HL-60 (cell line): Measurements from ENCODE around the gene CRYGS.

Experiments used
- DNase-seq, 2 experiments: peaks; one replicate each; pipeline ENCODE4 v3.0.0-alpha.2; 2010 to 2020; ENCODE audit warnings: low read depth in 1 of 2, low spot score in 1 of 2
- H3K27ac ChIP-seq: fragments of 250-450 bp; sonication (Bioruptor Pico); replicated peaks from 2 replicates; pipeline ENCODE4 v1.5.1; 2020; ENCODE audit warnings: mild to moderate bottlenecking, moderate library complexity
- H3K27me3 ChIP-seq: fragments of 250-450 bp; sonication (Bioruptor Pico); 2 replicates; pipeline ENCODE4 v1.5.1; 2021; ENCODE audit warnings: mild to moderate bottlenecking, moderate library complexity; ENCODE audit not compliant: insufficient read depth, poor library complexity, severe bottlenecking
- H3K4me3 ChIP-seq: replicated peaks from 2 replicates; pipeline ENCODE4 v1.5.1; 2011; ENCODE audit warnings: mild to moderate bottlenecking, control low read depth, low read length; ENCODE audit not compliant: insufficient read depth
- GABPA ChIP-seq: IDR thresholded peaks from 2 replicates; pipeline ENCODE4 v1.6.1; 2012; ENCODE audit warnings: low read depth
- POLR2AphosphoS5 ChIP-seq: IDR thresholded peaks from 2 replicates; pipeline ENCODE4 v1.6.1; 2012; ENCODE audit warnings: low read depth
- SPI1 ChIP-seq: IDR thresholded peaks from 2 replicates; pipeline ENCODE4 v1.6.1; 2012; ENCODE audit warnings: low read depth, mild to moderate bottlenecking, borderline replicate concordance
- TF ChIP-seq, protein P1 (sequence below): IDR thresholded peaks from one replicate; pipeline ENCODE4 v1.5.1; 2011; ENCODE audit warnings: low read length, control low read depth, inconsistent platforms; ENCODE audit not compliant: insufficient read depth
- TF ChIP-seq, protein P2 (sequence below): IDR thresholded peaks from 2 replicates; pipeline ENCODE4 v1.6.1; 2012; ENCODE audit warnings: low read depth; ENCODE audit not compliant: insufficient replicate concordance

Gene CRYGS

DNA sequence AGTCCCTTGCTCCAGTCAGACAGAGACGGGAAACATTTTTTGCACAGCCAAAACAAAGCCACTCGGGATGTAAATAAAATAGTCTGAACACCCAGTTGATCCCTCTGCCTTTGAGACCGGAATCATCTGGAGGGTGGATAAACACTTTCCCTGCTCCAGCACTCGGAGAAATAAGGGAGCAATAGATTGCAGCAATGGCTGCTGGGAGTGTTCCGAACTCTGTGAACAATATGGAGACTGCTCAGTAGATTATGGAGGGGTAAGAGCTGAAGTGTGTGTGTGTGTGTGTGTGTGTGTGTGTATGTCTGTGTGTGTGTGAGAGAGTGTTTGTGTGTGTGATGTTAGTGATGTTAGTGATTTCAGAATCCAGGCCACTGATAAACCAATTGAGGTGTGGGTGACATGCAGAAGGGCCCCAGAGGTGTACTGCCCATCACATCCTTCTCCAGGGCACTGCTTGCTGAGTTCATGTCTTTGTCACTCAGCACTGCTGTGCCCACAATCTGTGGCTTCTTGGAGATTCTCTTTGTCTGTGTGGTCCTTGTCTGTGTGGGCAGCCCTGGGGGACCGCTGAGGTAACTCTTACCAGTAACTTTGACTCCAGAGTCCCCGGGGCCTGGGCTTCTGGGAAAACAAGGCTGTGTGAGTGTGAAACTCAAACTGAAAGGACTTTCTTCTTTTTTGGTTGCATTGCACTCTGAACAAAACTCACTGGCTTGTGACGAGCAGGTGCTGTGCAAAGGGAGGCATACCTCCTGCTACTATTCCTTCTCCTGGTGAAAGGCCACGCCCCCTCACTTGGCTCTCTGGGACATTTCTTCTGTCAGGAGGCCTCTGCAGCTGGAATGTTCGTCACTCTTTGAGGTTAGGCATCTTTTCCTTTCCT, 23.0 kb downstream of the CRYGS start:
- no peak for DNase-seq
- Histone ChIP-seq H3K27ac (no peak overlapping the region), H3K4me3 (no peak overlapping the region), H3K27me3 (no peaks in the 10 kb centered on the region)
- TF ChIP-seq, protein P1, sequence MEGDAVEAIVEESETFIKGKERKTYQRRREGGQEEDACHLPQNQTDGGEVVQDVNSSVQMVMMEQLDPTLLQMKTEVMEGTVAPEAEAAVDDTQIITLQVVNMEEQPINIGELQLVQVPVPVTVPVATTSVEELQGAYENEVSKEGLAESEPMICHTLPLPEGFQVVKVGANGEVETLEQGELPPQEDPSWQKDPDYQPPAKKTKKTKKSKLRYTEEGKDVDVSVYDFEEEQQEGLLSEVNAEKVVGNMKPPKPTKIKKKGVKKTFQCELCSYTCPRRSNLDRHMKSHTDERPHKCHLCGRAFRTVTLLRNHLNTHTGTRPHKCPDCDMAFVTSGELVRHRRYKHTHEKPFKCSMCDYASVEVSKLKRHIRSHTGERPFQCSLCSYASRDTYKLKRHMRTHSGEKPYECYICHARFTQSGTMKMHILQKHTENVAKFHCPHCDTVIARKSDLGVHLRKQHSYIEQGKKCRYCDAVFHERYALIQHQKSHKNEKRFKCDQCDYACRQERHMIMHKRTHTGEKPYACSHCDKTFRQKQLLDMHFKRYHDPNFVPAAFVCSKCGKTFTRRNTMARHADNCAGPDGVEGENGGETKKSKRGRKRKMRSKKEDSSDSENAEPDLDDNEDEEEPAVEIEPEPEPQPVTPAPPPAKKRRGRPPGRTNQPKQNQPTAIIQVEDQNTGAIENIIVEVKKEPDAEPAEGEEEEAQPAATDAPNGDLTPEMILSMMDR = no peak
- TF ChIP-seq POLR2AphosphoS5 = no peak
- TF ChIP-seq GABPA = no peak
- TF ChIP-seq, protein P2, sequence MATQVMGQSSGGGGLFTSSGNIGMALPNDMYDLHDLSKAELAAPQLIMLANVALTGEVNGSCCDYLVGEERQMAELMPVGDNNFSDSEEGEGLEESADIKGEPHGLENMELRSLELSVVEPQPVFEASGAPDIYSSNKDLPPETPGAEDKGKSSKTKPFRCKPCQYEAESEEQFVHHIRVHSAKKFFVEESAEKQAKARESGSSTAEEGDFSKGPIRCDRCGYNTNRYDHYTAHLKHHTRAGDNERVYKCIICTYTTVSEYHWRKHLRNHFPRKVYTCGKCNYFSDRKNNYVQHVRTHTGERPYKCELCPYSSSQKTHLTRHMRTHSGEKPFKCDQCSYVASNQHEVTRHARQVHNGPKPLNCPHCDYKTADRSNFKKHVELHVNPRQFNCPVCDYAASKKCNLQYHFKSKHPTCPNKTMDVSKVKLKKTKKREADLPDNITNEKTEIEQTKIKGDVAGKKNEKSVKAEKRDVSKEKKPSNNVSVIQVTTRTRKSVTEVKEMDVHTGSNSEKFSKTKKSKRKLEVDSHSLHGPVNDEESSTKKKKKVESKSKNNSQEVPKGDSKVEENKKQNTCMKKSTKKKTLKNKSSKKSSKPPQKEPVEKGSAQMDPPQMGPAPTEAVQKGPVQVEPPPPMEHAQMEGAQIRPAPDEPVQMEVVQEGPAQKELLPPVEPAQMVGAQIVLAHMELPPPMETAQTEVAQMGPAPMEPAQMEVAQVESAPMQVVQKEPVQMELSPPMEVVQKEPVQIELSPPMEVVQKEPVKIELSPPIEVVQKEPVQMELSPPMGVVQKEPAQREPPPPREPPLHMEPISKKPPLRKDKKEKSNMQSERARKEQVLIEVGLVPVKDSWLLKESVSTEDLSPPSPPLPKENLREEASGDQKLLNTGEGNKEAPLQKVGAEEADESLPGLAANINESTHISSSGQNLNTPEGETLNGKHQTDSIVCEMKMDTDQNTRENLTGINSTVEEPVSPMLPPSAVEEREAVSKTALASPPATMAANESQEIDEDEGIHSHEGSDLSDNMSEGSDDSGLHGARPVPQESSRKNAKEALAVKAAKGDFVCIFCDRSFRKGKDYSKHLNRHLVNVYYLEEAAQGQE = no peak

DNA sequence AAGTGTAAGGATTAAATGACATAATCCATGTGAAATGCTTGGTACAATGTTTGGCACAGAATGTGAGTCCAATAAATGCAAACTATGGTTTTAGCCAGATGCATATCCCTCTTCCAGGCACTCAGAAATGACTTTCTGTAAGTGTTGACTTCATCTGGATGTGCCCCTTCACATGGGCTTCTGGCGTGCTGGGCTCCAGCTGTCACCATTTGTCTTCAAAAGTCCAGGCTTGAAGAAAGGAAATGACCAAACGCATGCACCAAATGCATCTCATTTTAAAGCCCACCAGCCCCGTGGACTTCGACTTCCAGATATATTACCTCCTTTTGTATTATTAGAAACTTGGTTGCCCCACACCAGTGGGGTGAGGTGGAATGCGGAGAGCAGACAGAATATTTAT, 23.7 kb downstream of the CRYGS start:
- H3K27me3 ChIP-seq = no peaks in the 10 kb centered on the region
- DNase-seq = no peak
- TF ChIP-seq SPI1 (no peak), POLR2AphosphoS5 (no peak), GABPA (no peak)
- TF ChIP-seq, protein P2 = no peak
- TF ChIP-seq, protein P1 = no peak
- H3K27ac ChIP-seq = no peak overlapping the region
- H3K4me3 ChIP-seq = no peak overlapping the region

DNA sequence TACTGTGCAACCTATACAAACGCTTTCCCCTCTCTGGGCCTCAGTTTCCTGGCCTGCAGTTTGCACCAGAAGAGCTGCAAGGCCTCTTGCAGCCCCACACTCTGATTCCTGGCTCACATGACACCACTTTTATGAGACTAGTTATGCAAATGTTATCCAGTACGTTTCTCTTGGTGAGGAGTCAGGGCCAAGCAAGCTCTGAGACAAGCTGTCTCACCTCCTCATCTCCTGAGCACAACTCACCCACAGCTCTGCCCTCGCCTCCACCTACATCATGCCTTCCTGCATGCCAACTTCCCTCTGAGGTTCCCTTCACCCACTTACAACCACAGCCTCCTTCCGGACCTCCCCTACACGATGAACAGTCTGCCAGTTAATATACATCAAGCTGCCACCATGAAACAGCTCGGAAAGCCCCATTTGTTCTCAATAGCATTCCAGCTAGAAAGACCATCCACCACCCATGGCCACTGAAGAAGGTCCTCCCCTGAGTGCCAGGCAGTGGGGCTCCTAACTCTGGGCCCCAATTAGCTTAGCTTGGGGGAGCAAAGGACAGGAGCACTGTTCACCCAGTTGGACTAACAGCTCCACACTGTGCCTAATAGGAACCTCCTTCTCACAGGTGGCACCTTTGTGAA, 25.0 kb downstream of the CRYGS start:
- Histone ChIP-seq H3K4me3 (no peak overlapping the region), H3K27ac (peak overlapping the region; percentile 84), H3K27me3 (no peaks in the 10 kb centered on the region)
- peak; percentile 38 to 86 for DNase-seq
- TF ChIP-seq SPI1 (no peak; the same call in 1 of the 2 replicates), POLR2AphosphoS5 (peak; percentile 86)

DNA sequence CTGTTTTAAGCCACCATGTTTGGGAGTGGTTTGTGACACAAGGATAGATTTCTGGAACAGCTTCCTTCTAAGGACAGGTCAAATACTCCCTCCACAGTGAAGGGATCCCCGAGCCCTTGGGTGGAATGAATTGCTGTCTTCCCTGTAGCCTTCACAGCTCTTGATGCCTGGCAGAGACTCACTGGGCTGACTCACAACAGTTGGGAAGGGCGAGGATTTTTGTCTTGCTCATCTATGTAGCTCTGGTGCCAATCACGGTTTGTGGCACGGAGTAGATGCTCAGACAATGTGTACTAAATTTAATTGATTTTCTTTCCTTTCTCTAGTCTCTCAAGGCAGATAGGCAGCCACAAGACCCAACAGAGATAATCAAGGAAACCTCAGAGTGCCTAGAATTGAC, 27.0 kb downstream of the CRYGS start:
- TF ChIP-seq, protein P2 = no peak
- TF ChIP-seq SPI1 (no peak), GABPA (no peak), POLR2AphosphoS5 (no peak)
- TF ChIP-seq, protein P1 = no peak
- Histone ChIP-seq H3K27me3 (no peaks in the 10 kb centered on the region), H3K4me3 (no peak overlapping the region), H3K27ac (peak overlapping the region; percentile 90)
- DNase-seq = no peak
